Suppressor macrophage treated with lipopolysaccharide for 4 hours (primary cell): ENCODE results near the gene CD99L2.

ENCODE experiments used
- DNase-seq: peaks from one replicate; pipeline ENCODE4 v3.0.0-alpha.2; 2020

The CD99L2 gene

DNA sequence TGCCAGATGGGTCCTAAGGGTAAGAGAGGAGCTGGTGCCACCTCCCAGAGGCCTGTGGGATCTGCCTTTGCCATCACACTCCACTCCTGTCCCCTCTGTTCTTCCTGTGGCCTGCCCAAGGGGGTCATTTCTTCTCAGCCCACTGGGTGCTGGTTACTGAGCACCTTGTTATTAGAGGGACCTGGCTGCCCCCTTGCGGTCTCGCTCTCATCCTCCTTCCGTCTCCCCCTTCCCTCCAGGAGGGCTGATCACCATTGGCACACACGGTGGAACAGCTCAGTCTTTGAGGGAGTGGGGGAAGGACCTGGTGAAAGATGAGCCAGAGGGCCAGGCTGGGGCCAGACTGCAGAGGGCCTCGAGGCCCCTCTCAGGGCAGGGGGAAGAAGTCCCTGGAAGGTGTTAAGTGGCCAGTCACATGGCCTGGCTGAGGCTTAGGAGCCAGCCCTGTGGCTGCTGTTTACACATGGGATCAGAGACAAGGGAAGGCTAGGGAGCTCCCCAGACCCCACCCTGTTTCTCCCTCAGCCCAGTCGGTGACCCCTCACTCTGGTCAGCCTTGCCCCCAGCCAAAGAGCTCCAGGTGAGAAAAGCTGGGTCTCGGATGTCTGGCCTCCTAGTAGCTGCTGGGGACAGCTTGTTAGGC lies 137.2 kb downstream of the CD99L2 start:
- DNase-seq = no peak

DNA sequence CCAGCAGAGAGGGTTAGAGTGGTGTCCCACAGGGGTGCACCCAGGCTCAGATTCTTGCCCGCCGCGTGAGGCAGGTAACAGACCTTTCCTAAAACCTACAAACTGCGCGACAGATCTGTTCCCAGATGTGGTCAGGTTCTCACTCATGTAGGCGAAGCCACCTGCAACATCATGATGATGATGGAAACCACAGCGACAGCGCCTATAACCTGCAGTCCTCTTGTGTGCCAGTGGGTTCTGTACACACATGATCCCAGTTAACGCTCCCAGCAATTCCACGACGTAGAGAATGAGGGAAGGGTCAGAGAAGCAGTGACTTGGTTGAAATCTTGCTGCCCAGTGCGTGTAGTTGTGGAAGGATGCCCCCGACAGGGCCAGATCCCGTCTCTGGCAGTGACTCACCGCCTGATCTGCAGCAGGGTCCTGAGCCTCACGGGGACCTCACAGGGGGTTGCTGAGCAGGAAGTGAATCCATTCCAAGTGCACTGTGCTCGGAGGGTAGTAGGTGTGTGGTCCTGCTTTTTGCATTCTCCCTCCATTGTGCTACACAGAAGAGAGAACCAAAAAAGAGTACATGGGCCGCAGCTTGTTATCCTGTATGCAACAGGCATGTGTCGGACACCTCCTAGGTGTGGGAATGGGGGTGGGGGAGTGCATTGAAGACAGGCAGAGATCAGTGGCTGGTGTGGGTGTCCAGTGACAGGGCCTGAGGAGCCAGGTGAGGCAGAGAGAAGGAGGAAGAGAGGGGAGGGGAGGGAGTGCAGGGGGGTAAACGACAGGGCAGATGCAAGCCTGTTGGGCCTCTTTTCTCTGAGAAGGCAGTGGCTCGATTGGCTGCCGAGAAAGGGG lies 138.7 kb downstream of the CD99L2 start:
- DNase-seq = no peak

- DNase-seq = no peak
Observed at GRCh38 chrX:150757371-150757770, 141.1 kb downstream of the CD99L2 start.

- no peak for DNase-seq
Observed at GRCh38 chrX:150753968-150754367, 144.5 kb downstream of the CD99L2 start.

DNA sequence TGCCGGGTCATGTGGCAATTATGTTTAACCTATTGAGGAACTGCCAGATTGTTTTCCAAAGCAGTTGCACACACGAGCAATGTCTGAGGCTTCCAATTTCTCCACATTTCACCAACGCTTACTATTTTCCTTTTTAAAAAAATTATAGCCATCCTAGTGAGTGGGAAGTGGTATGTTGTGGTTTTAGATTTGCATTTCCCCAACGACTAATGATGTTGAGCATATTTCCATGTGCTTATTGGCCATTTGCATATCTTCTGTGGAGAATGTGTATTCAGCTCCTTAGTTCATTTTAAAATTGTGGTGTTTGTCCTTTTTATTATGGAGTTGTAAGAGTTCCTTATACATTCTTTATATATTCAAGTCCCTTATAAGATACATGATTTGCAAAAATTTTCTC lies 145.1 kb downstream of the CD99L2 start:
- no peak for DNase-seq

DNA sequence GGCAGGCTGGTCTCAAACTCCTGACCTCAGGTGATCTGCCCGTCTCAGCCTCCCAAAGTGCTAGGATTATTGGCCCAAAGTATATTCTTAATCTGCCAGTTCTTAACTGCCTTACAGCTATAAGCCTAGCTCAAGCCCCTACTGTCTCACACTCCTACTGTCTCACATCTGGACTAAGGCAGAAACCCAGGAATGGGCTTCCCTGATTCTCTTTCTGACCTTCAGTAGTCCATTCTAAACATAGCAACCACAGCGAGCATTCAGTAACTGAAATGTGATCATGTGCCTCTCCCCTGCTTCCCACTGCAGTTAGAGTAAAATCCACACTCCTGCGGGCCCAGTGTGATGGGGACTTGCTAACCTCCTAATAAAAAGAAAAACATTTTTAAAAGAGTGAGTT lies 146.3 kb downstream of the CD99L2 start:
- DNase-seq = no peak

DNA sequence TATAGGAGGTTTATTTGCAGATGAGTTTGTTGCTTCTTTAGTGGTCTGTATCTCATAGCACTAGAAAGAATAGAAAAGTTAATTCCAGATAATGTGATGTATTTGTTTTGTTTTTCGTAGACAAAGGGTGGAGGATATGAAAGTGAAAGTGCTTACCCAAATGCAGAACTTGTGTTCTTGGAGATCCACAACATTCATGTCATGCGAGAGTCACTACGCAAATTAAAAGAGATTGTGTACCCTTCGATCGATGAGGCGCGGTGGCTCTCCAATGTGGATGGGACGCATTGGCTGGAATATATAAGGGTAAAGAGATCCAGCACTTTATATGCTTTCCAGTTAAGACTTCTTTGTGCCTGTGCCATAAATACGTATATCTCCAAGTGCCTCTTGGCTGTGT lies 162.0 kb downstream of the CD99L2 start:
- DNase-seq = peak; percentile 48

DNA sequence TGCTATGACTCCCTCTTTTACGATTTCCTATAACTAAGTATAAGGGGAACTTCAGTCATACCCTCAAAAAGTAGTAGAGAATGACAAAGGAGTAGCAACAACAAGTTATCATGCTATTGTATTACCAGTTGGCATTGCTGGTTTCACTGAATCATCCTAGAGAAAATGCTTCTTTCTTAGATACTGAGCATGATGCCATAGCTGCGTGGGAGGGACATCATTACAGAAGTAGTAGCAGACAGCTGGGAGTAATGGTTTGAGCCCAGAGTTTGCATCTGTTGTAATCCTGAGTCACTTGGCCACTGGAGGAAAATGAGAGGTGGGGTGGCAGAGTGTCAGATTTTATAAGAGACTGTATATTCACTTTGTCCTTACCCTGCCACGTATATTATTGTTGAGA lies 166.7 kb downstream of the CD99L2 start:
- DNase-seq = peak; percentile 86

GRCh38 chrX:150730719-150731118 lies 167.7 kb downstream of the CD99L2 start:
- no peak for DNase-seq

DNA sequence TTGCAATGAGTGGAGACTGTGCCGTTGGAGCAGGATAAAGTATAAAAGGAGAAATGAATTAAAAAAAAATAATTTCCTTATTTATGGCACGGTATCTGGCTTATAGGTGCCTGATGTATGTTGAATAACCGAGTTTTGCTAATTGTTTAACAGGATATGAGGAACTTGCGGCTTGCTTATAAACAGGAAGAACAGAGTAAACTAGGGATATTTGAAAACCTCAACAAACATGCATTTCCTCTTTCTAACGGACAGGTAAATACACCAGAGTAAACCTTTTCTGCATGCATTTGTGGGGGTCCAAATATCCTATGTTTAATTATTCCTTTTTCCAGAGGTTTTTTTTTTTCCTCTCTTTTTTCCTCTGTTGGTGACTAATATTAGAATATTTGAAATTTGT lies 168.5 kb downstream of the CD99L2 start:
- DNase-seq = no peak

GRCh38 chrX:150719621-150720020 lies 178.8 kb downstream of the CD99L2 start:
- no peak for DNase-seq
